GM18861 (cell line): Measurements from ENCODE around the gene PAPOLB.

Experiments
- ATAC-seq: cut with Tn5 transposase; IDR thresholded peaks from one replicate; pipeline ENCODE4 v1.9.1; 2021; ENCODE audit not compliant: unreplicated experiment

The PAPOLB gene

DNA sequence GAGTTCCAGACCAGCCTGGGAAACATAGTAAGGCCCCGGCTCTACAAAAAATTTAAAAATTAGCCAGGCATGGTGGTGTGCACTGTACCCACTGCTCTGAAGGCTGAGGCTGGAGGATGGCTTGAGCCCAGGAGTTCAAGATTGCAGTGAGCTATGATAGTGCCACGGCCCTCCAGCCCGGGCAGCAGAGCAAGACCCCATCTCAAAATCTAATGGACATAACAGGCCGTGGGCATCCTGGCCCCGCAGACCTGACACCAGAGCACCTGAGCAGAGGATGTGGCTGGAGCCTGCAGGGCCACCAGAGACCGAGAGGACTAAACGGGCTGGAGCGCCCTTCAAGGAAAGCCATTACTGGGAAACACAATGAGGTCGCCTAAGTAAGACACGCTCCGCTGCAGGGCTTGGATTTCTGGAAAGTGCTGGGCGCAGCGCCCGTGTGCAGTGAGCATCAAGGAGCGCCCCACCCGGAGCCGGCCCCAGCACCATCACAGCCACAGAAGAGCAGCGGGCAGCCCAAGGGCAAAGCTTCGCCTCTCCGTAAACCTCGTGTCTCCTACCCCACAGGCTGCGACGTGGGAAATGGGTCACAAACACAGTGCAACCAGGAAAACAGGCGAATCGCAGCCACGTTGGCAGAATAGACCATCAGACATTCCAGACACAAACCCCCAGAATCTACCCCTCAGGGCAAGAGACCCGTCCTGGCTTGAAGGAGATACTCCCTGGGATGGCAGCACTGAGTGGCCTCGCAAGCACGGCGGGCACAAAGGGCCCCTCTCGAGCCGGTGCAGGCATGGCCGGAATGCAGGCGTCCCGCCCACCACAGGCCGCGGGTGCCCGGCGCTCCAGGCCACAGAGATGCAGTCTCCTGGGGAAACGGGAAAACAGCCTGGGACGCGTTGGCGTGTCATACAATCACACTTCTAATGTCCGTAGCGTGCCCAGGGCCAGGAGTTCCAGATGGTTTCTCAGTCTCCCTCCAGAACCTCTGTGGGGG lies 16.8 kb upstream of the PAPOLB start:
- ATAC-seq, result no peak

DNA sequence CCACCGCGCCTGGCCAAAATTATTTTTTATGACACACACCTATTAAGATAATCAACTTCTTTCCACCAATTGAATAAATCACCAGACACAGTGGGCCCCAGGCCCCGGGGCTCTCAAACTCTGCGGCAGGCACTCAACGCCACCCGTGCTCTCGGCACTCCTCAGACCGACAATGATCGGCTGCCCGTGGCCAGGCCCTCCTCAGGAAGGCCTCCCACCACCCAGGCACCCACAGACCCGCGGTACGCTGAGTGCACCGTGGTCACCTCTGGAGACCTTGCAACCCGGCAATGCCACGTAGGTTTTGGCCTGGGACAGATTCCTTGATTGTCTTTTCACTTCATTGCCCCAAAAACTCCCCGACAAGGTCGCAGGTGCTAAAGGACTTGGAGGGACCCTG lies 14.8 kb upstream of the PAPOLB start:
- no peak for ATAC-seq

- ATAC-seq, result no peak
Measured at GRCh38 chr7:4875391-4875790, 13.6 kb upstream of the PAPOLB start.

GRCh38 chr7:4873071-4873944 lies 11.5 kb upstream of the PAPOLB start:
- no peak for ATAC-seq

DNA sequence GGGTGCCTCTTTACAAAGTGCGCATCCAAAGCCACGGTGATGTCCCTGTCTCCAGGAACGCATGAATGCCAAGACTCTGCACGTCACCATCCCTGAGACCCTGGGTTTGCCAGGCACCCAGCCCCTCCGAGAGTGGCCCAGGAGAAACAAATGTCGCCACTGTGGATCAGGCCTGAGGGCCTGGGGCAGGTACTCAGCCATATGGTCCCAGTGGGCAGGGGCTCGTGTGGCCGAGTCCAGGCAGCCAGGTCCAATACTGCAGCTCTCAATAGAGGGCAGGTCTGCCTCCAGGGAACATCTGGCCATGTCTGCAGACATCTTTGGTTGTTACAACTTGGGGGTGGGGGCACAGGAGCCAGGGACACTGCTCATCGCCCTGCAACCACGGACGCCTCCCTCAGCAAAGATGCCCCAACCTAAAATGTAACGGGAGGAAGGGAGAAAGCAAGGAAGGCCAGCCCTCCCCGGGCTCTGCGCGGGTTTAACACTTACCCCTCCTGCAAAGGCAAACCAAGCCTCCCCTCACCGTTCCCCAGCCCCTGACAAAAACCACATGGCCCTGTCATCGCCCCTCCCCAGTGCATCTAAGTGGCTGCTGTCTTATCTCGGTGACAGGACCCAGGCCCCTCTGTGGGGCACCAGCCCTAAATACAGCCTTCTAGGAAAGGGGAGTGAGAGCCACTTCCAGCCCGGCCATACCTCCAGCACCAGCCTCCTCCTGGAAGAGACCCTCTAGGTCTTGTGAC lies 10.3 kb upstream of the PAPOLB start:
- ATAC-seq, result no peak

- no peak for ATAC-seq
Measured at GRCh38 chr7:4871056-4871680, 9.3 kb upstream of the PAPOLB start.

DNA sequence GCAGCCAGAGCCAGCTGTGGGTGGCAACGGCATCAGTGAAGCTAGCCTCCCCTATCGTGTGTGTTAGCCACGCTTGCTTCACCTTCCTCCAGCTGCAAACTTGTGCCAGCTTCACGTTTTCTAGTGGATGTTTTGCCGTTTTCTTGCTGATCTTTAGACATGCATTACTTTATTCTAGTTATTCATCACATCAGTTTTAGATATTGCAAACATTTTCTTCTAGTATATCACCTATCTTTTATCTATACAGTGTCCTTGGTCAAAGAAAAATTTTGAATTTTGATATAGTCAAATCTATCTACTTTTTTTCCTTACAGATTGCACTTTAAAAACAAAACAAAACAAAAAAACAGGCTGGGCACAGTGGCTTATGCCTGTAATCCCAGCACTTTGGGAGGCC lies 6.7 kb upstream of the PAPOLB start:
- no peak for ATAC-seq

DNA sequence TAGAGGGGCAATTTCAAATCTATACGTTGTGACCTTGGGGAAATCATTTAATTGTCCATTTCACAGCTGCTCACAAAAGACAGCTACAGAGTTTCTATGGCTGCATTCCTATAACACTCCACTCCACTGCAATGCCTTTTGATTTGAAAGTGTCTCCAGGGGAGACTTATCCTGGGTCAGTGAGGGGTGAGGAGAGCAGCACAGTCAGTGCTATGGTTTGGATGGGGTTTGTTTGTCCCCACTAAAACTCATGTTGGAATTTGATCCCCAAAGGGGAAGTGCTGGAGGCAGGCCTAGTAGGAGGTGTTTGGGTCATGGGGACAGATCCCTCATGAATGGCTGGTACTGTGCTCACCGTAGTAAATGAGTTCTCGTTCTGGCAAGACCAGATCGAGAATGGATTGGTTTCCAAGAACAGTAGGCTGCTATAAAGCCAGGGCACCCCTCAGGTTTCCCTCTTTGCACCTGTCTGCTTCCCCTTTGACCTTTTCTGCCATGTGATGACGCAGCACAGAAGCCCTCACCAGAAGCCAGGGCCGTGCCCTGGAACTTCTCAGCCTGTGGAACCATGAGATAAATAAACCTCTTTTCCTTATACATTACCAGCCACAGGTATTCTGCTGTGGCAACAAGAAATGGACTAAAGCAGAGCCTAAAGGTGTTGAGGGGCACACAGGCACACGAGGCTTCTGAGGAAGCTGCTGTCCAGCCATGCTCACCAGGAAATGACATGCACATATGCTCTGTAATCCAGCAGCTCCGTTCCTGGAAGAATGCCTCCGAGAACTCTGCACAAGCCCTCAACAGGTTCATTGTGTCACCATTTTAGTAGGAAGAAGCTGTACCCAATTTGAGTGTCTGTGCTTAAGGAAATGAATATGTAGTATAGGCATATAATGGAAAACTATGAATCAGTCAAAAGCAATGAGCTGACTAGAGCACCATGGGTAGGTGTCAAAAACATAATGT lies 5.0 kb upstream of the PAPOLB start:
- no peak for ATAC-seq

GRCh38 chr7:4862156-4862555 lies 326 bp upstream of the PAPOLB start:
- ATAC-seq, result no peak

GRCh38 chr7:4861227-4861626 lies 603 bp downstream of the PAPOLB start:
- no peak for ATAC-seq

DNA sequence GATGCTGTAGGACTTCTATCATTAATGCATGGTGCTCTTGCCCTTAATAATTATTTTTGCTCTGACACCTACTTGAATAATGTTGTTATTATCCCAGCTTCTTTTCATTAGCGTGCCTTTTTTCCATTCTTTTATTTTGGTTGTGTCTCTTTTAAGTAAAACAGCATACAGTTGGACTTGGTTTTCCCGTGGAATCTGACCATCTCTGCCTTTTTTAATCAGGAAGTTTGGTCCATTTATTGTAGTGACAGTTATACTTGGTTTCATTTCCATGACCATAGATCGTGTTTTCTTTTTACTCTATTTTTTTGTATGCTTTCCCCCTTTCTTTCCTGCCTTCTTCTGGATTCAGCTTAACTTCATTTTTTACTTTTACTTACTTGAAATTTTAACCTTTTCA lies 4.6 kb downstream of the PAPOLB start:
- ATAC-seq, result no peak

DNA sequence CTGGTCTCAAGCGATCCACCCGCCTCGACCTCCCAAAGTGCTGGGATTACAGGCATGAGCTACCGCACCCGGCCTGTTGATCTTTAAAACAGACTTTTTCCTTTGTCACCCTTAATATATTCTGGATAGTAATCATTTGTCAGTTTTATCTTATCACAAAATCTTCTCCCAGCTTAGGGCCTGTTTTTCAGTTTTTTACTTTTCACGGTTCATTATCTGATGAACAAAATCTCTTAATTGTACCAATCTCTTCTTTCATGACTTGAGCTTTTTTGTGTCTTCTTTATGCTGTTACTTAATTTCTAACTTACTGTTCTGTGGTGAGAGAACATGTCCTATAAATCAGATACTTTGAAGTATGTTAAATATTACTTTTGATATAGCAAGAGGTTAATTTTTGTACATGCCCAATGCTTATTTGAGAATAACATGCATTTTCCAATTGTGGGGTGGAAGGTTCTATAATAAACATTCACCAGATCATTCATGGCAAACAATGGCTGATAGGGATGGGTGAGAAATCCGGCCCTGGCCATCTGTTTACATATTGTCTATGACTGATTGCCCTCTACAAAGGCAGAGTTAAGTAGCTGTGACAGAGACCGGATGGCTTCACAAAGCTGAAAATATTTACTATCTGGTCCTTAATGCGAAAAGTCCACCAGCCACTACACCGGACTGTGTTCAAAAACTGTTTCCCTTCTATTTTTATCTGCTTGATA lies 5.3 kb downstream of the PAPOLB start:
- no peak for ATAC-seq

GRCh38 chr7:4854916-4855315 lies 6.9 kb downstream of the PAPOLB start:
- no peak for ATAC-seq

- ATAC-seq, result no peak
Measured at GRCh38 chr7:4851459-4852422, 10.1 kb downstream of the PAPOLB start.

- ATAC-seq, result no peak
Measured at GRCh38 chr7:4850262-4850795, 11.5 kb downstream of the PAPOLB start.

DNA sequence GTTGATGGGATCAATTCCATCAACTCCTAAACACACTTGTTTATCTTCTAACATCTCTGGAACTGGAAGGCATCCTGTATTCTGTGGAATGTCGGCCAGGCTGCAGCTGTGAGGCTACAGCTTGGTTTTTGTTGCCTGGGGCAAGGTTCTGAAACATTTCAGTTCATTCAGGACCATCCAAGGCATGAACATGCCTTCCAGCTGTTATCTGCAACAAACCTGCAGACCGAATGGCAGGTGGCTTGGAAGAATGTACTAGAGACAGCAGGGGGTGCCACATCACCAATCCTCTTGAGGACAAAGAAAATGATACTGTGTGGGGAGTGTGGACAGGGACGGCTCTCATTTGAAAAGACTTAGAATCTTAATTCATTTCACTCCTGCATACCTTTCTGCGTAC lies 12.4 kb downstream of the PAPOLB start:
- no peak for ATAC-seq

GRCh38 chr7:4845740-4846142 lies 16.1 kb downstream of the PAPOLB start:
- no peak for ATAC-seq
